Measurements from ENCODE around the gene SUMO1. TPM values are rescaled to one million over a fixed set of nuclear protein-coding genes. Genes with fewer than 3 reads are reported as not detected.
A peak's percentile ranks its signal among the peaks of the same experiment; 100 is the strongest.

SUMO1 gene
- total and polyA plus RNA-seq, 2 experiments from 2014 or later: 217 to 507 TPM

DNA sequence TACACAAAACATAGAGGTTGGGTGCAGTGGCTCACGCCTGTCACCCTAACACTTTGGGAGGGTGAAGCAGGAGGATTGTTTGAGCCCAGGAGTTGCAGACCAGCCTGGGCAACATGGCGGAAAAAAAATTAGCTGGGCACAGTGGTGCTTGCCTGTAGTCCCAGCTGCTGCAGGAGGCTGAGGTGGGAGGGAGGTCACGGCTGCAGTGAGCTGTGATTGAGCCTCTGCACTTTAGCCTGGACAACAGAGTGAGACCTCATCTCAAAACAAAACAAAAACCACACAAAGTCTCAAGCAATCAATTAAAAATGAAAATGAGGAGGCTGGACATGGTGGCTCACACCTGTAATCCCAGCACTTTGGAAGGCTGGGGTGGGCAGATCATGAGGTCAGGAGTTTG lies 32.1 kb upstream of the SUMO1 start:
- H3K9me3 Mint-ChIP-seq: no peaks in the 10 kb centered on the region
- no peak overlapping the region for H2AFZ ChIP-seq
- H3K4me3 Mint-ChIP-seq: no peak overlapping the region
- peak overlapping the region; percentile 14; the same call in 1 of the 2 replicates for H3K4me3 ChIP-seq
- H3K36me3 ChIP-seq (ENCODE audit: insufficient read depth): peaks cover 6% of the 10 kb centered on the region
- peaks cover 14% of the 10 kb centered on the region for H3F3A ChIP-seq (replicated peaks; ENCODE audit: low read depth)
- TF ChIP-seq, protein P1, sequence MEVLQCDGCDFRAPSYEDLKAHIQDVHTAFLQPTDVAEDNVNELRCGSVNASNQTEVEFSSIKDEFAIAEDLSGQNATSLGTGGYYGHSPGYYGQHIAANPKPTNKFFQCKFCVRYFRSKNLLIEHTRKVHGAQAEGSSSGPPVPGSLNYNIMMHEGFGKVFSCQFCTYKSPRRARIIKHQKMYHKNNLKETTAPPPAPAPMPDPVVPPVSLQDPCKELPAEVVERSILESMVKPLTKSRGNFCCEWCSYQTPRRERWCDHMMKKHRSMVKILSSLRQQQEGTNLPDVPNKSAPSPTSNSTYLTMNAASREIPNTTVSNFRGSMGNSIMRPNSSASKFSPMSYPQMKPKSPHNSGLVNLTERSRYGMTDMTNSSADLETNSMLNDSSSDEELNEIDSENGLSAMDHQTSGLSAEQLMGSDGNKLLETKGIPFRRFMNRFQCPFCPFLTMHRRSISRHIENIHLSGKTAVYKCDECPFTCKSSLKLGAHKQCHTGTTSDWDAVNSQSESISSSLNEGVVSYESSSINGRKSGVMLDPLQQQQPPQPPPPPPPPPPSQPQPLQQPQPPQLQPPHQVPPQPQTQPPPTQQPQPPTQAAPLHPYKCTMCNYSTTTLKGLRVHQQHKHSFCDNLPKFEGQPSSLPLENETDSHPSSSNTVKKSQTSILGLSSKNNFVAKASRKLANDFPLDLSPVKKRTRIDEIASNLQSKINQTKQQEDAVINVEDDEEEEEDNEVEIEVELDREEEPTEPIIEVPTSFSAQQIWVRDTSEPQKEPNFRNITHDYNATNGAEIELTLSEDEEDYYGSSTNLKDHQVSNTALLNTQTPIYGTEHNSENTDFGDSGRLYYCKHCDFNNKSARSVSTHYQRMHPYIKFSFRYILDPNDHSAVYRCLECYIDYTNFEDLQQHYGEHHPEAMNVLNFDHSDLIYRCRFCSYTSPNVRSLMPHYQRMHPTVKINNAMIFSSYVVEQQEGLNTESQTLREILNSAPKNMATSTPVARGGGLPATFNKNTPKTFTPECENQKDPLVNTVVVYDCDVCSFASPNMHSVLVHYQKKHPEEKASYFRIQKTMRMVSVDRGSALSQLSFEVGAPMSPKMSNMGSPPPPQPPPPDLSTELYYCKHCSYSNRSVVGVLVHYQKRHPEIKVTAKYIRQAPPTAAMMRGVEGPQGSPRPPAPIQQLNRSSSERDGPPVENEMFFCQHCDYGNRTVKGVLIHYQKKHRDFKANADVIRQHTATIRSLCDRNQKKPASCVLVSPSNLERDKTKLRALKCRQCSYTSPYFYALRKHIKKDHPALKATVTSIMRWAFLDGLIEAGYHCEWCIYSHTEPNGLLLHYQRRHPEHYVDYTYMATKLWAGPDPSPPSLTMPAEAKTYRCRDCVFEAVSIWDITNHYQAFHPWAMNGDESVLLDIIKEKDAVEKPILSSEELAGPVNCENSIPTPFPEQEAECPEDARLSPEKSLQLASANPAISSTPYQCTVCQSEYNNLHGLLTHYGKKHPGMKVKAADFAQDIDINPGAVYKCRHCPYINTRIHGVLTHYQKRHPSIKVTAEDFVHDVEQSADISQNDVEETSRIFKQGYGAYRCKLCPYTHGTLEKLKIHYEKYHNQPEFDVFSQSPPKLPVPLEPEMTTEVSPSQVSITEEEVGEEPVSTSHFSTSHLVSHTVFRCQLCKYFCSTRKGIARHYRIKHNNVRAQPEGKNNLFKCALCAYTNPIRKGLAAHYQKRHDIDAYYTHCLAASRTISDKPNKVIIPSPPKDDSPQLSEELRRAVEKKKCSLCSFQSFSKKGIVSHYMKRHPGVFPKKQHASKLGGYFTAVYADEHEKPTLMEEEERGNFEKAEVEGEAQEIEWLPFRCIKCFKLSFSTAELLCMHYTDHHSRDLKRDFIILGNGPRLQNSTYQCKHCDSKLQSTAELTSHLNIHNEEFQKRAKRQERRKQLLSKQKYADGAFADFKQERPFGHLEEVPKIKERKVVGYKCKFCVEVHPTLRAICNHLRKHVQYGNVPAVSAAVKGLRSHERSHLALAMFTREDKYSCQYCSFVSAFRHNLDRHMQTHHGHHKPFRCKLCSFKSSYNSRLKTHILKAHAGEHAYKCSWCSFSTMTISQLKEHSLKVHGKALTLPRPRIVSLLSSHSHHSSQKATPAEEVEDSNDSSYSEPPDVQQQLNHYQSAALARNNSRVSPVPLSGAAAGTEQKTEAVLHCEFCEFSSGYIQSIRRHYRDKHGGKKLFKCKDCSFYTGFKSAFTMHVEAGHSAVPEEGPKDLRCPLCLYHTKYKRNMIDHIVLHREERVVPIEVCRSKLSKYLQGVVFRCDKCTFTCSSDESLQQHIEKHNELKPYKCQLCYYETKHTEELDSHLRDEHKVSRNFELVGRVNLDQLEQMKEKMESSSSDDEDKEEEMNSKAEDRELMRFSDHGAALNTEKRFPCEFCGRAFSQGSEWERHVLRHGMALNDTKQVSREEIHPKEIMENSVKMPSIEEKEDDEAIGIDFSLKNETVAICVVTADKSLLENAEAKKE (CRISPR knock-in tag; IDR thresholded peaks at IDR 0.05): no peak
- no peaks in the 10 kb centered on the region for H3K27me3 ChIP-seq (ENCODE audit: insufficient read depth)
- H3K27ac Mint-ChIP-seq: no peak overlapping the region; the same call in 1 of the 2 replicates
- H3K9me2 ChIP-seq (ENCODE audit: insufficient read depth): no peaks in the 10 kb centered on the region
- peaks cover 7% of the 10 kb centered on the region; the same call in 2 of the 3 replicates for H3K4me1 Mint-ChIP-seq
- H3K36me3 Mint-ChIP-seq (ENCODE audit: low read depth): peaks cover 4% of the 10 kb centered on the region; the same call in 2 of the 3 replicates
- H3K79me2 ChIP-seq (replicated peaks; ENCODE audit: insufficient read depth): peaks cover 99% of the 10 kb centered on the region
- H3K4me1 ChIP-seq (ENCODE audit: insufficient read depth): peaks cover 23% of the 10 kb centered on the region
- H3K27me3 Mint-ChIP-seq (ENCODE audit: insufficient read depth, low read depth, poor library complexity): peaks cover 4% of the 10 kb centered on the region
- no peak for DNase-seq (ENCODE audit: low spot score)
- no peak overlapping the region for H3K4me2 ChIP-seq
- no peak for ATAC-seq
- H4K20me1 ChIP-seq (replicated peaks; ENCODE audit: insufficient read depth): peaks cover 94% of the 10 kb centered on the region
- peak overlapping the region; percentile 3 for H3K27ac ChIP-seq (ENCODE audit: low read depth)

DNA sequence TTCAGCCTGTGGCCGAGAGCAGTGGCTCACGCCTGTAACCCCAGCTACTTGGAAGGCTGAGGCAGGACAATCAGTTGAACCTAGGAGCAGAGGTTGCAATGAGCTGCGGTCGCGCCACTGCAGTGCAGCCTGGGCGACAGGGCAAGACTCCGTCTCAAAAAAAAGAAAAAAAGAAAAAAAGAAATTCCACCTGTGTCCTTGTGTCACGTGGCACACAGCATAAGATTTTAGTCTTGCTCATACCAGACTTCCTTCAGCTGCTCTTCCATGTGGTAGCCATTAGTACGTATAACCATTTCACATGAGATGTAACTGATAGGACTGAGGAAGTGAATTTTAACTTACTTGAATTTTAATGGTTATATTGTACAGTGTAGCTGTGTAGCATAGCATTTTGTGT lies 31.2 kb upstream of the SUMO1 start:
- peaks cover 85% of the 10 kb centered on the region for H4K20me1 ChIP-seq (replicated peaks; ENCODE audit: insufficient read depth)
- H3K36me3 Mint-ChIP-seq (ENCODE audit: low read depth): no peaks in the 10 kb centered on the region
- peaks cover 23% of the 10 kb centered on the region for H3K4me1 ChIP-seq (ENCODE audit: insufficient read depth)
- H3F3A ChIP-seq (replicated peaks; ENCODE audit: low read depth): peaks cover 13% of the 10 kb centered on the region
- H2AFZ ChIP-seq: no peak overlapping the region
- H3K4me3 ChIP-seq: peak overlapping the region; percentile 29; the same call in 1 of the 2 replicates
- H3K4me3 Mint-ChIP-seq: peak overlapping the region; percentile 32; the same call in 1 of the 3 replicates
- DNase-seq (ENCODE audit: low spot score) (no peak), ATAC-seq (no peak)
- peak overlapping the region; percentile 99; the same call in 1 of the 2 replicates for H3K4me2 ChIP-seq
- no peaks in the 10 kb centered on the region for H3K9me3 Mint-ChIP-seq
- H3K36me3 ChIP-seq (ENCODE audit: insufficient read depth): no peaks in the 10 kb centered on the region
- H3K9me2 ChIP-seq (ENCODE audit: insufficient read depth): no peaks in the 10 kb centered on the region
- H3K27ac ChIP-seq (ENCODE audit: low read depth): 0 out of 2 replicates have a peak overlapping the region, but pooled peaks have one; percentile 3
- no peak overlapping the region for H3K27ac Mint-ChIP-seq
- peaks cover 90% of the 10 kb centered on the region for H3K79me2 ChIP-seq (replicated peaks; ENCODE audit: insufficient read depth)
- H3K4me1 Mint-ChIP-seq: peaks cover 7% of the 10 kb centered on the region; the same call in 2 of the 3 replicates
- peaks cover 7% of the 10 kb centered on the region for H3K27me3 Mint-ChIP-seq (ENCODE audit: insufficient read depth, low read depth, poor library complexity)
- no peaks in the 10 kb centered on the region for H3K27me3 ChIP-seq (ENCODE audit: insufficient read depth)
- TF ChIP-seq NANOG (IDR thresholded peaks at IDR 0.05; ENCODE audit: borderline replicate concordance): no peak
- no peak for TF ChIP-seq CREB1 (CRISPR knock-in tag; IDR thresholded peaks at IDR 0.05; ENCODE audit: low read depth)
- no peak for TF ChIP-seq EZH2 (IDR thresholded peaks at IDR 0.05; ENCODE audit: low read depth, unreplicated experiment)
- TF ChIP-seq EZH2phosphoT487 (IDR thresholded peaks at IDR 0.05; ENCODE audit: unreplicated experiment): no peak
- TF ChIP-seq POLR2AphosphoS5 (IDR thresholded peaks at IDR 0.05; ENCODE audit: low read depth): no peak
- no peak for TF ChIP-seq STAT1 (IDR thresholded peaks at IDR 0.05; ENCODE audit: unreplicated experiment)
- TF ChIP-seq CTCF (conservative IDR thresholded peaks at IDR 0.05; ENCODE audit: low read depth in 2 of 2): no peak
